NCI-H2107 treated with DMSO at 0.1 percent for 48 hours (cell line): Measurements from ENCODE around the gene LILRA6.
"Not testable (repeated sequence)": the region's sequence is repeated elsewhere in the genome, so short reads cannot be mapped to it uniquely, and the experiment has no call there.

Source experiments
- DNase-seq: peaks from one replicate; lab custom pipeline; 2025; ENCODE audit not compliant: unreplicated experiment; lab: John Stamatoyannopoulos, UW

LILRA6 gene

DNA sequence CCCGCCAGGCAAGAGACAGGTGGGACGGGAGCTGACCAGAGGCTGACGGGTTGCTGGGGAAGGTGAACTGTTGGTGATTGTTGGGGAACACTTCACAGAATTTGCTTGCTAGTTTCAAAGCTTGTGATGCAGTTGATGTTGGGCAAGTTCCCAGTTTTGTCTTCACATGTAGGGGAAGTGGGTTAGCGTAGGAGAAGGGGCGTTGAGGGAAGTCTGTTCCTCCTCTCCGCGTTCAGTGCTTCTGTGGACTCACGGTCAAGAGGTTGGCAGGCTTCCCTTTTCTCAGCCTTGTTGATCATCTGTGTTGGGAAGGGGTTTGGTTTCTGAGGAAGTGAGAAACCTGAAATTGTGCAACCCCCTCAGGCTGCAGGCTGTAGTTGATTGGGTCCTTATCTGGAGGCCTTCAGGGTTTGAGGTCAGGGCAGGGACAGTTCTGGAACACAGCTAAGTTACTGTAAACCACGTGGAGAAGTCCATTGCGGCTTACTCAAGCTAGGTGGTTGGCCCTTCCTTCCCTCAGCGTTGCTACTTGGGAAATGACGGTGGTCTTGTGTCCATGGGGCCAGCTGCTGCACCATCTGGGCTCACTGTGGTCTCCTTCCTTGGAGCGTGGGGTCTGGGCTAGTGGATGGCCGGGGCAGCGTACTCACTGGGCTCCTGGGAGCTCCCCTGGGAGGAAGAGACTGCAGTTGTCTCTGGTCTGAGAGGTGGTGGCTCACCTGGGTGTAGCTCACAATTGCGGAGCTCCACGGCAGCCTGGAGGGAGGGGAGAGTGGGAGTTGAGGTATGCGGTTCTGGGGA, 34.4 kb downstream of the LILRA6 start:
- DNase-seq: no peak

DNA sequence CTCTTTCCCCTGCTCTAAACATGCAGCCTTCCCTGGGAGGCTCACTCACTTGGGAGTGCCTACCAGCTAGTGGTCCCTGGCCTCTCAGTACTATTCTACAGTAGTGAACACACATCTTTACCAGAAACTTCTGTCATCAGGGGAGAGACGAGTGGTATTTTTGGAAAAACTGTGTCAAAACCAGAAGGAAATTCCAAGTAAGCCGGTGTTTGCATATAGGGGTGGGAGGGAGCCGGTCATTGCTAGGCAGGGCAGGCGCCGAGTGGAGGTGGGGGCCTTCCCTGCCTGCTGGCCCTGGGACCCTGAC, 35.0 kb downstream of the LILRA6 start:
- no peak for DNase-seq

GRCh38 chr19:54207193-54207592, 35.4 kb downstream of the LILRA6 start:
- DNase-seq: not testable (repeated sequence)

GRCh38 chr19:54206831-54207177, 35.8 kb downstream of the LILRA6 start:
- no peak for DNase-seq

GRCh38 chr19:54206030-54206830, 36.4 kb downstream of the LILRA6 start:
- DNase-seq: no peak

GRCh38 chr19:54204767-54205468, 37.7 kb downstream of the LILRA6 start:
- no peak for DNase-seq

GRCh38 chr19:54203151-54203611, 39.4 kb downstream of the LILRA6 start:
- no peak for DNase-seq

DNA sequence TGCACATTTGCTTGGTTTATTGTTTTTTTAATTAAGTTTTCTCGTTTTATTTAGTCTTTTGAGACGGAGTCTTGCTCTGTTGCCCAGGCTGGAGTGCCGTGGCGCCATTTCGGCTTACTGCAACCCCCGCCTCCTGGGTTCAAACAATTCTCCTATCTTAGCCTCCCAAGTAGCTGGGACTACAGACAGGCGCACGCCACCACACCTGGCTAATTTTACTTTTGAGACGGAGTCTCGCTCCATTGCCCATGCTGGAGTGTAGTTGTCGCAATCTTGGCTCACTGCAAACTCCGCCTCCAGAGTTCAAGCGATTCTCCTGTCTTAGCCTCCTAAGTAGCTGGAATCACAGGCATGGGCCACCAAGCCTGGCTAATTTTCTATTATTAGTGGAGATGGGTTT, 40.6 kb downstream of the LILRA6 start:
- no peak for DNase-seq

- no peak for DNase-seq
These were observed 41.4 kb downstream of the LILRA6 start for GRCh38 chr19:54201172-54201701.

GRCh38 chr19:54199401-54199800, 43.2 kb downstream of the LILRA6 start:
- DNase-seq: no peak

DNA sequence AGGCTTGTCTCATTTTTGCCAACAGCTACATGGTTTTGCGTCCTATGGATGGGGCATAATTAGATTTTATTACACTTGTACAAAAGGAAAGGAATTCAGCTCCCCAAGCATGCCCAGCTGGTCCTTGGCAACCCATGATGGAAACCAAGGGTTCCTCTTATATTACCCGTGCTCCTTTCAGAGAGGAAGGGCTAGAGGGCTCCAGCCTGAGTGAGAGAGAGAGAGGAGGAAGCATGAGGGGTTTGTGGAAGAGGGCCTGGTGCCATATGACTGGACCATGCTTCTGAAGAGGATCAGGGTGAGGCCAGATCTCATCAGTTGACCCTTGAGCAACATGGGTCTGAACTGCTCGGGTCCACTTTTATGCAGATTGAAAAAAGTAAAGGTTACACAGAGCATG, 45.5 kb downstream of the LILRA6 start:
- DNase-seq: no peak

DNA sequence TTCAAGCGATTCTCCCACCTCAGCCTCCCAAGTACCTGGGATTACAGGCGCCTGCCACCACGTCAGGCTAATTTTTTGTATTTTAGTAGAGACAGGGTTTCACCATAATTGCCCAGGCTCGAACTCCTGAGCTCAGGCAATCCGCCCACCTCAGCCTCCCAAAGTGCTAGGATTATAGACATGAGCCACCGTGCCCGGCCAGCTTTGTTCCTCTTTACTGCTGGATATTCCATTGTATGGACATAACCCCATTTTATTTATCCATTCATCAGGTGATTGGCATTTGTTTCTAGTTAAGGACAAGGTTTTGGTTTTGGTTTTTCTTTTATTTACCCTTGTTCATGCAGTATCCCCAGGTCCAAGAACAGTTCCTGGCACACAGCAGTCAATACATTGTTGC, 46.1 kb downstream of the LILRA6 start:
- DNase-seq: no peak

- DNase-seq: not testable (repeated sequence)
These were observed 48.1 kb downstream of the LILRA6 start for GRCh38 chr19:54194463-54194862.

- no peak for DNase-seq
These were observed 49.6 kb downstream of the LILRA6 start for GRCh38 chr19:54193011-54193410.

DNA sequence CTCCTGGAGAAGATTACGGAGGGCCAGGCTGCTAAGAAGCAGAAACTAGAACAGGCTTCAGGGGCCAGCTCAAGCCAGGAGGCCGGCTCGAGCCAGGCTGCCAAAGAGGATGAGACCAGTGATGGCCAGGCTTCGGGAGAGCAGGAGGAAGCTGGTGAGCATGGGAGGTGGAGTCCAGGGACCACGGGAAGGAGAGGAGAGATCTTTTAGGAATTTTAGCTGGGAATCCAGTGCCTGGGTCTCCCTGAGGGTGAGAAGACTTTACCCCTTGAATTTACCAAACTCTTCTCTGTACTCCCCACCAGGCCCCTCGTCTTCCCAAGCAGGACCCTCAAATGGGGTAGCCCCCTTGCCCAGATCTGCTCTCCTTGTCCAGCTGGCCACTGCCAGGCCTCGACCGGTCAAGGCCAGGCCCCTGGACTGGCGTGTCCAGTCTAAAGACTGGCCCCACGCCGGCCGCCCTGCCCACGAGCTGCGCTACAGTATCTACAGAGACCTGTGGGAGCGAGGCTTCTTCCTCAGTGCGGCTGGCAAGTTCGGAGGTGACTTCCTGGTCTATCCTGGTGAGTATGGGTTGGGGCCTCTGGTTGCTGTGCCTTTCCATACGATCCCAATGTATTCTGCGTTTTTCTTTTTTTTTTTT, 50.7 kb downstream of the LILRA6 start:
- DNase-seq: no peak

DNA sequence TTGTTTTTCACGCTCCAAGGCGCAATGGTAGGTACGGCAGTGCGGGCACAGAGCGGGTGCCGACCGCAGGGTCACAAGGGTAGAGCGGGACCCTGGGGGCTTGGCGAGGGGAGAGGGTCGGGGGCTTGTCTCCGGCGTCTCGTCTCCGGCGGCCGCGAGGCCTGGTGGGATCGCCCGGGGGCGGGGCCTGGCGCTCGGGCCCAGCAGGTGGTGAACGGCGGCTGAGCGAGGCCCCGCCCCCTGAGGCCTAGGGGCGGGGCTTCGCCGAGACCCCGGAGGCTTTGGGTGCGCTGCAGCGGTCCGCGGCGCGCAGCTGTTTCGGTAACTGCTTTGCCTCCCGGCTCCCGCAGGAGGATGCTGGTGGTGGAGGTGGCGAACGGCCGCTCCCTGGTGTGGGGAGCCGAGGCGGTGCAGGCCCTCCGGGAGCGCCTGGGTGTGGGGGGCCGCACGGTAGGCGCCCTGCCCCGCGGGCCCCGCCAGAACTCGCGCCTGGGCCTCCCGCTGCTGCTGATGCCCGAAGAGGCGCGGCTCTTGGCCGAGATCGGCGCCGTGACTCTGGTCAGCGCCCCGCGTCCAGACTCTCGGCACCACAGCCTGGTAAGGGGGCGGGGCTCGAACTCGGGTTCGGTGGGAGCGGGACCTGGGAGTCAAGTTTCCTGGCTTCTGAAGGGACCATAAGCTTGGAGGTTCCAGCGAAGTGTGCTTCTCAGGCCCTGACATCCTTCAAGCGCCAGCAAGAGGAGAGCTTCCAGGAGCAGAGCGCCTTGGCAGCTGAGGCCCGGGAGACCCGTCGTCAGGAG, 51.4 kb downstream of the LILRA6 start, which contains the start of gene TSEN34:
TSS of gene TSEN34 (plus strand) at position 298 of the 800 bp plus-strand sequence. CDS start at position 355, 57 bp downstream.
- DNase-seq: peak; percentile 43

GRCh38 chr19:54190503-54191010, 52.0 kb downstream of the LILRA6 start:
- DNase-seq: peak; percentile 97

- peak; percentile 99 for DNase-seq
These were observed 52.7 kb downstream of the LILRA6 start for GRCh38 chr19:54189735-54190502.

DNA sequence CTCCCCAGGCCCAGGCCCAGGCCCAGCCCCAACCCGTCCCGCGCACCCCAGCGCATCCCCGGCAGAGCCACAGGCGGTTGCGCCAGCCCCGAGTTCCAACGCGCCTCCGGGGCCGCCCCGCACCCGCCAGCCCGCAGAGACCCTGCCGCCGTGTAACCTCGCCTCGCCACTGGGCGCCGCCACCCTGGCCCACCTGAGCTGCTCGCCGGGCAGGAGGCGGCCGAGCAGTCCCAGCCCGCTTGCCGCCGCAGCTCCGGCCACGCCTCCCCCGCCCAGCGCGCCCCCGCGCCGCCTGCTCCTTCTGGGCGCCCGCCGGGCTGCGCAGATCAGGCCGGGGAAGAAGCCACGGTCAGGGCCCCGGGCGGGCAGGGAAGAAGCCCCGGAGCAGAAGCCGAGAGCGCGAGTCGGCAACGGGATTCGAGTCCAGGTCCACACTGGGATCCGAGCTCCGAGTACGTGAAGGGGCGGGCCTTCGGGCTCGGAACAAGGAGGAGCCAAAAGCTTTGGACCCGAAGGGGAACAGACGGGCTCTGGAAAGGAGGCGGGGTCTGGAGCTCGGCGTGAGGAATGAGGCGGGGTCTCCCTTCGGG, 53.4 kb downstream of the LILRA6 start, which contains the start of gene MBOAT7:
TSS of gene MBOAT7 (minus strand) at position 436 of the 590 bp plus-strand sequence. CDS start 1,072 bp downstream, outside the sequence.
- no peak for DNase-seq
